ENCODE measurements around the gene LCN15.

Gene LCN15

GRCh38 chr9:136742591-136743391 lies 21.5 kb downstream of the LCN15 start, which contains the start of gene LCN10:
Gene LCN10, minus strand, starts transcription at chr9:136742940. Its CDS starts 37 bp downstream, at chr9:136742903.
- H3K4me3 Mint-ChIP-seq: peak within 1 kb of the TSS in 1 of 2 donors; percentile 25
- H3K4me1 Mint-ChIP-seq (ENCODE audit: low read depth in 2 of 2): peaks cover 3% of the 10 kb centered on the region in 2 donors
- DNase-seq (no peak), ATAC-seq (replicated peaks) (no peak)
- no peak within 1 kb of the TSS for H3K27ac Mint-ChIP-seq
- peaks cover 22 to 76% of the 10 kb centered on the region in 2 donors for H3K27me3 Mint-ChIP-seq
- no peaks in the 10 kb centered on the region for H3K9me3 Mint-ChIP-seq
- peaks cover 3% of the 10 kb centered on the region for H3K36me3 Mint-ChIP-seq (ENCODE audit: insufficient read depth)

- no peak for DNase-seq
- Mint-ChIP-seq H3K4me3 (peak overlapping the region in 1 of 2 donors; percentile 25), H3K27ac (no peak overlapping the region), H3K36me3 (ENCODE audit: insufficient read depth) (peaks cover 3% of the 10 kb centered on the region), H3K4me1 (ENCODE audit: low read depth in 2 of 2) (peaks cover 3% of the 10 kb centered on the region in 2 donors), H3K27me3 (peaks cover 15 to 69% of the 10 kb centered on the region in 2 donors), H3K9me3 (no peaks in the 10 kb centered on the region)
- ATAC-seq (replicated peaks): no peak
Measured at GRCh38 chr9:136741883-136742571, 22.3 kb downstream of the LCN15 start.

- Mint-ChIP-seq H3K27ac (no peak overlapping the region), H3K9me3 (no peaks in the 10 kb centered on the region), H3K4me1 (ENCODE audit: low read depth in 2 of 2) (peaks cover 3% of the 10 kb centered on the region in 2 donors), H3K27me3 (peaks cover 11 to 64% of the 10 kb centered on the region in 2 donors), H3K4me3 (peak overlapping the region in 1 of 2 donors; percentile 25), H3K36me3 (ENCODE audit: insufficient read depth) (peaks cover 3% of the 10 kb centered on the region)
- ATAC-seq (replicated peaks): no peak
- no peak for DNase-seq
Measured at GRCh38 chr9:136740971-136741882, 23.1 kb downstream of the LCN15 start.

- DNase-seq (no peak), ATAC-seq (replicated peaks) (no peak)
- Mint-ChIP-seq H3K27me3 (peaks cover 11 to 59% of the 10 kb centered on the region in 2 donors), H3K4me1 (ENCODE audit: low read depth in 2 of 2) (peaks cover 3% of the 10 kb centered on the region in 2 donors), H3K27ac (no peak overlapping the region), H3K9me3 (no peaks in the 10 kb centered on the region), H3K36me3 (ENCODE audit: insufficient read depth) (peaks cover 3% of the 10 kb centered on the region), H3K4me3 (no peak overlapping the region)
Measured at GRCh38 chr9:136740491-136740890, 23.8 kb downstream of the LCN15 start.

GRCh38 chr9:136740069-136740468 lies 24.2 kb downstream of the LCN15 start:
- DNase-seq: no peak
- Mint-ChIP-seq H3K36me3 (ENCODE audit: insufficient read depth) (peaks cover 3% of the 10 kb centered on the region), H3K4me1 (ENCODE audit: low read depth in 2 of 2) (peaks cover 3% of the 10 kb centered on the region in 2 donors), H3K4me3 (no peak overlapping the region), H3K9me3 (no peaks in the 10 kb centered on the region), H3K27ac (no peak overlapping the region), H3K27me3 (peaks cover 11 to 55% of the 10 kb centered on the region in 2 donors)
- ATAC-seq (replicated peaks): no peak

GRCh38 chr9:136739509-136739908 lies 24.8 kb downstream of the LCN15 start:
- Mint-ChIP-seq H3K27me3 (peaks cover 11 to 49% of the 10 kb centered on the region in 2 donors), H3K9me3 (no peaks in the 10 kb centered on the region), H3K27ac (no peak overlapping the region), H3K4me3 (no peak overlapping the region), H3K36me3 (ENCODE audit: insufficient read depth) (peaks cover 3% of the 10 kb centered on the region), H3K4me1 (ENCODE audit: low read depth in 2 of 2) (peaks cover 3% of the 10 kb centered on the region in 2 donors)
- DNase-seq: no peak
- no peak for ATAC-seq (replicated peaks)

- peaks cover 3% of the 10 kb centered on the region for H3K36me3 Mint-ChIP-seq (ENCODE audit: insufficient read depth)
- ATAC-seq (replicated peaks) (no peak), DNase-seq (no peak)
Measured at GRCh38 chr9:136738960-136739359, 25.4 kb downstream of the LCN15 start.

GRCh38 chr9:136735812-136736480 lies 28.4 kb downstream of the LCN15 start:
- DNase-seq (no peak), ATAC-seq (replicated peaks) (no peak)
- H3K36me3 Mint-ChIP-seq (ENCODE audit: insufficient read depth): peaks cover 3% of the 10 kb centered on the region
- no peaks in the 10 kb centered on the region for H3K9me3 Mint-ChIP-seq
- peaks cover 0 to 17% of the 10 kb centered on the region in 2 donors for H3K27me3 Mint-ChIP-seq
- no peaks in the 10 kb centered on the region for H3K4me1 Mint-ChIP-seq (ENCODE audit: low read depth in 2 of 2)
- H3K27ac Mint-ChIP-seq: no peak overlapping the region
- H3K4me3 Mint-ChIP-seq: no peak overlapping the region

More at GRCh38 chr9:136738960-136739359, 25.4 kb downstream of the LCN15 start:
- Mint-ChIP-seq H3K27me3 (peaks cover 10 to 46% of the 10 kb centered on the region in 2 donors), H3K9me3 (no peaks in the 10 kb centered on the region), H3K27ac (no peak overlapping the region), H3K4me3 (no peak overlapping the region), H3K4me1 (ENCODE audit: low read depth in 2 of 2) (peaks cover 3% of the 10 kb centered on the region in 2 donors)

- no peaks in the 10 kb centered on the region for H3K9me3 Mint-ChIP-seq
- H3K36me3 Mint-ChIP-seq (ENCODE audit: insufficient read depth): peaks cover 4% of the 10 kb centered on the region
- DNase-seq: no peak
- no peak overlapping the region for H3K27ac Mint-ChIP-seq
- no peak overlapping the region for H3K4me3 Mint-ChIP-seq
- peaks cover 0 to 17% of the 10 kb centered on the region in 2 donors for H3K27me3 Mint-ChIP-seq
- ATAC-seq (replicated peaks): no peak
- H3K4me1 Mint-ChIP-seq (ENCODE audit: low read depth in 2 of 2): no peaks in the 10 kb centered on the region
Measured at GRCh38 chr9:136734837-136735496, 29.4 kb downstream of the LCN15 start.

- Mint-ChIP-seq H3K4me1 (ENCODE audit: low read depth in 2 of 2) (no peaks in the 10 kb centered on the region), H3K4me3 (no peak overlapping the region), H3K27me3 (peaks cover 0 to 7% of the 10 kb centered on the region in 2 donors), H3K9me3 (no peaks in the 10 kb centered on the region), H3K27ac (no peak overlapping the region), H3K36me3 (ENCODE audit: insufficient read depth) (peaks cover 17% of the 10 kb centered on the region)
- DNase-seq (no peak), ATAC-seq (replicated peaks) (no peak)
Measured at GRCh38 chr9:136733611-136734010, 30.7 kb downstream of the LCN15 start.

- Mint-ChIP-seq H3K4me1 (ENCODE audit: low read depth in 2 of 2) (peaks cover 0 to under 1% of the 10 kb centered on the region in 2 donors), H3K36me3 (ENCODE audit: insufficient read depth) (peaks cover 25% of the 10 kb centered on the region), H3K4me3 (no peak overlapping the region), H3K9me3 (no peaks in the 10 kb centered on the region), H3K27ac (no peak overlapping the region), H3K27me3 (no peaks in the 10 kb centered on the region)
- DNase-seq (no peak), ATAC-seq (replicated peaks) (no peak)
Measured at GRCh38 chr9:136732444-136733178, 31.7 kb downstream of the LCN15 start.

GRCh38 chr9:136729926-136730325 lies 34.4 kb downstream of the LCN15 start:
- ATAC-seq (replicated peaks) (no peak), DNase-seq (no peak)
- Mint-ChIP-seq H3K4me1 (ENCODE audit: low read depth in 2 of 2) (peaks cover 9 to 11% of the 10 kb centered on the region in 2 donors), H3K9me3 (no peaks in the 10 kb centered on the region), H3K4me3 (peak overlapping the region in 1 of 2 donors; percentile 95), H3K27me3 (no peaks in the 10 kb centered on the region), H3K27ac (no peak overlapping the region), H3K36me3 (ENCODE audit: insufficient read depth) (peaks cover 52% of the 10 kb centered on the region)

Data from effector memory CD8-positive, alpha-beta T cell (primary cell).